ENCODE data around the gene DDX39B.

- TF ChIP-seq POLR2A (IDR thresholded peaks at IDR 0.05), result no peak
- TF ChIP-seq, protein P1, sequence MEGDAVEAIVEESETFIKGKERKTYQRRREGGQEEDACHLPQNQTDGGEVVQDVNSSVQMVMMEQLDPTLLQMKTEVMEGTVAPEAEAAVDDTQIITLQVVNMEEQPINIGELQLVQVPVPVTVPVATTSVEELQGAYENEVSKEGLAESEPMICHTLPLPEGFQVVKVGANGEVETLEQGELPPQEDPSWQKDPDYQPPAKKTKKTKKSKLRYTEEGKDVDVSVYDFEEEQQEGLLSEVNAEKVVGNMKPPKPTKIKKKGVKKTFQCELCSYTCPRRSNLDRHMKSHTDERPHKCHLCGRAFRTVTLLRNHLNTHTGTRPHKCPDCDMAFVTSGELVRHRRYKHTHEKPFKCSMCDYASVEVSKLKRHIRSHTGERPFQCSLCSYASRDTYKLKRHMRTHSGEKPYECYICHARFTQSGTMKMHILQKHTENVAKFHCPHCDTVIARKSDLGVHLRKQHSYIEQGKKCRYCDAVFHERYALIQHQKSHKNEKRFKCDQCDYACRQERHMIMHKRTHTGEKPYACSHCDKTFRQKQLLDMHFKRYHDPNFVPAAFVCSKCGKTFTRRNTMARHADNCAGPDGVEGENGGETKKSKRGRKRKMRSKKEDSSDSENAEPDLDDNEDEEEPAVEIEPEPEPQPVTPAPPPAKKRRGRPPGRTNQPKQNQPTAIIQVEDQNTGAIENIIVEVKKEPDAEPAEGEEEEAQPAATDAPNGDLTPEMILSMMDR (IDR thresholded peaks at IDR 0.05 in 8 of 11, conservative IDR thresholded peaks at IDR 0.05 in 3 of 11), result no peak
- TF ChIP-seq POLR2AphosphoS5 (IDR thresholded peaks at IDR 0.05), result no peak
Observed at GRCh38 chr6:31579119-31579505, 37.3 kb upstream of the DDX39B start.

Measured in spleen (tissue), 7 donors.